HG02852 (cell line): ENCODE measurements around the gene PRR29.

Source experiments
- ATAC-seq: cut with Tn5 transposase; IDR thresholded peaks from one replicate; pipeline ENCODE4 v1.9.1; 2021; ENCODE audit warnings: mild to moderate bottlenecking, moderate library complexity; ENCODE audit not compliant: unreplicated experiment

The PRR29 gene

DNA sequence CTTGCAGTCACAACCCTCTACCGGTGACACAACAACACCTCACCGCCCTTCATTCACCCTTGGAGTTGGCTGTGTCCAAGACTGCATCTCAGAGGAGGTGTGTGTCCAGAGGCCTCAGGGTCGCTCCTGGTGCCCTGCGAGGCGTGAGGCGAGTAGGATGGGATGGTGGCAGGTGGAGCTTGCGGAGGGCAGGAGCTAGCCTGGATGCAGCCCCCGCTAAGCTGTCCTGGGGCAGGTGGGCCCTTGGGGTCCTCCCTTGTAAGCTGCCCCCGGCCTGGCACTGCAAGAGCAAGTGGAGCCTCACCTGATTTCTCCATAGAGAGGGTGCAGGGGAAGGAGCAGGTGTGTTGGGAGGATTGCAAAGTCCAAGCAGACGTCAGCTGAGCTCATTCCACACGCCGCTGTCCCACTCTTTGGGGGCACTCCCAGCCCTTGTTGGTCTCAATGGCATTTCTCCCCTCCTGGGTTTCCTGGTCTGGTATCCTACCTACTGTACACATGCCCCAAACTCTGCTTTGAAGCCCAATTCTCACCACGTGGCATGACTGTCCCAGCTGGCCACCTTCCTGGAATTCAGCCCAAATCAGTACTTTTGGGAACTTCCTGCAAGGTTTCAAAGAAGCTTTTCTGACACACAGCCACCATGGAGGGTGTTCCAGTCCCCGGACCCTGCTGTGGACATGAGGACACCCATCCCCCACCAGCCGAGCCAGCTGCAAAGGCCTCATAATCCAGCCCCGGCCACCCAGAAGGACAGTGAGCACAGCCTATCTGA lies 40.4 kb downstream of the PRR29 start:
- no peak for ATAC-seq

- ATAC-seq: no peak
Observed at GRCh38 chr17:64039106-64039400, 40.9 kb downstream of the PRR29 start.

- no peak for ATAC-seq
Observed at GRCh38 chr17:64040206-64040605, 42.1 kb downstream of the PRR29 start.

DNA sequence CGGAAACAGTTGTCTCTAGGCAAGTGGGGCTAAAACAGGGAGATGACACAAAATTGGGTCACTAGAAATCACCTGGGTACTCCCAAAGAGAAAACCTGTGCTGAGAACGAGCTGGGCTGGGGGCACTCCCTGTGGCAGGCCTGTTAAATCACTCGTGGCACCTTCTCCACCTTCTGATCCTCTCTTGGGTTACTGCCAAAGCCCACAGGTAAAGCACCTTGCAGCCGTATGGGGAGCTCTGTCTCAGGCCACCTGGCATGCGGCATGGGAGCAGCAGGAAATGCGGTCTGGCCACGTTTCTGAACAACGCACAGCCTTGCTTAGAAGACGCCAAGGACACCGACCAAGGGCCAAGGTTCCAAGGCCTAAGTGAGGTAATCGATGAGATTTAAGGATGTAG lies 43.8 kb downstream of the PRR29 start:
- ATAC-seq: no peak

GRCh38 chr17:64042700-64043485 lies 44.7 kb downstream of the PRR29 start:
- no peak for ATAC-seq

- ATAC-seq: no peak
Observed at GRCh38 chr17:64045176-64045575, 47.0 kb downstream of the PRR29 start.

DNA sequence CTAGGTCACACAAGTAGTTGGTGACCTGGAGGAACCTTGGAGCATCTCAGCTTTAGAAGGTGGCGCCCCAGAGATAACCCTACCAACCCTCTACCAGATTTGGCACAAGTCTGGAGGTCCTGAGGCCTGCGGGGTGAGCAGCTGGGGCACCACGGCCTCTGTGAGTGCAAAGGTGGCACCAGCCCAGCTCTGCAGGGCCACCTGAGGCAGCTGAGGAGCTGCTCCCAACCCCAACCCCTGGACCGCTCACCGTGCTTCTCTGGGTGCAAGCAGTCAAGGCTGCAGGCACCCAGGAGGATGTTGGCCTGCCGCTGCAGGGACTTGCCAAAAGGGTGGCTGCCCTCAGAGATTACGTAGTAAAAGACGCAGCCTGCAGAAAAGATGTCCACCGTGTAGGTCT lies 50.7 kb downstream of the PRR29 start:
- no peak for ATAC-seq

DNA sequence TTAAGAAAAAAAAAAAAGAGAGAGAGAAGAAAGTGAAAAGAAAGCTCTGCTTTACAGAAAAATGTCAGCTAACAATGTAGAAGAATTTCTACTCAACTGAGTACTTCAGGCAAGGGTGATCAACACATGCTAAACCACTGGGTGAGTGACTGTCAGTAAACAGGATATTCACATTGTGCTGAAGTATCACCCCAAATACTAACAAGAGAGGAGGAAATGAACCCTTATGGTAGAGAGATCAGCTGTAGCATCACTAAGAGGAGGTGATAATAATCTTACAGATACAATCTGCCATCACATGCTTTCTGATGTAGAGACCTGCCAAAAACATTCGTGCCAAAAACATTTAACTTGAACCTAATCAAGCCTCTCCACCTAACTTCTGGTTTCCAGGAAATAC lies 53.0 kb downstream of the PRR29 start:
- ATAC-seq: no peak

GRCh38 chr17:64053101-64053500 lies 55.0 kb downstream of the PRR29 start:
- no peak for ATAC-seq
